Measurements from ENCODE around the gene ACAD11.

ACAD11 gene

GRCh38 chr3:132519914-132520313 lies 139.7 kb downstream of the ACAD11 start:
- DNase-seq (ENCODE audit: low read depth): no peak
- TF ChIP-seq CTCF (IDR thresholded peaks at IDR 0.05; ENCODE audit: insufficient read depth, low read depth, low read length, missing control alignments): no peak
- H3K4me3 ChIP-seq (ENCODE audit: low read depth, low read length): no peak overlapping the region

GRCh38 chr3:132517311-132517710 lies 142.3 kb downstream of the ACAD11 start:
- no peak overlapping the region for H3K4me3 ChIP-seq (ENCODE audit: low read depth, low read length)
- no peak for TF ChIP-seq CTCF (IDR thresholded peaks at IDR 0.05; ENCODE audit: insufficient read depth, low read depth, low read length, missing control alignments)
- DNase-seq (ENCODE audit: low read depth): no peak

GRCh38 chr3:132513057-132513456 lies 146.6 kb downstream of the ACAD11 start:
- no peak overlapping the region for H3K4me3 ChIP-seq (ENCODE audit: low read depth, low read length)
- no peak for DNase-seq (ENCODE audit: low read depth)
- TF ChIP-seq CTCF (IDR thresholded peaks at IDR 0.05; ENCODE audit: insufficient read depth, low read depth, low read length, missing control alignments): no peak

- TF ChIP-seq CTCF (IDR thresholded peaks at IDR 0.05; ENCODE audit: insufficient read depth, low read depth, low read length, missing control alignments): no peak
- no peak overlapping the region for H3K4me3 ChIP-seq (ENCODE audit: low read depth, low read length)
- DNase-seq (ENCODE audit: low read depth): no peak
Measured at GRCh38 chr3:132509506-132509905, 150.1 kb downstream of the ACAD11 start.

GRCh38 chr3:132509096-132509495 lies 150.5 kb downstream of the ACAD11 start:
- H3K4me3 ChIP-seq (ENCODE audit: low read depth, low read length): no peak overlapping the region
- no peak for DNase-seq (ENCODE audit: low read depth)
- no peak for TF ChIP-seq CTCF (IDR thresholded peaks at IDR 0.05; ENCODE audit: insufficient read depth, low read depth, low read length, missing control alignments)
